ENCODE measurements around the gene TLE3. TPM values are rescaled to one million over a fixed set of nuclear protein-coding genes. Genes with fewer than 3 reads are reported as not detected.
A peak's percentile ranks its signal among the peaks of the same experiment; 100 is the strongest.
"Not testable (repeated sequence)": the region's sequence is repeated elsewhere in the genome, so short reads cannot be mapped to it uniquely, and the experiment has no call there.

TLE3 gene
- total and polyA plus RNA-seq, 8 donors: 12.5 to 37.2 (median 18.9) TPM

DNA sequence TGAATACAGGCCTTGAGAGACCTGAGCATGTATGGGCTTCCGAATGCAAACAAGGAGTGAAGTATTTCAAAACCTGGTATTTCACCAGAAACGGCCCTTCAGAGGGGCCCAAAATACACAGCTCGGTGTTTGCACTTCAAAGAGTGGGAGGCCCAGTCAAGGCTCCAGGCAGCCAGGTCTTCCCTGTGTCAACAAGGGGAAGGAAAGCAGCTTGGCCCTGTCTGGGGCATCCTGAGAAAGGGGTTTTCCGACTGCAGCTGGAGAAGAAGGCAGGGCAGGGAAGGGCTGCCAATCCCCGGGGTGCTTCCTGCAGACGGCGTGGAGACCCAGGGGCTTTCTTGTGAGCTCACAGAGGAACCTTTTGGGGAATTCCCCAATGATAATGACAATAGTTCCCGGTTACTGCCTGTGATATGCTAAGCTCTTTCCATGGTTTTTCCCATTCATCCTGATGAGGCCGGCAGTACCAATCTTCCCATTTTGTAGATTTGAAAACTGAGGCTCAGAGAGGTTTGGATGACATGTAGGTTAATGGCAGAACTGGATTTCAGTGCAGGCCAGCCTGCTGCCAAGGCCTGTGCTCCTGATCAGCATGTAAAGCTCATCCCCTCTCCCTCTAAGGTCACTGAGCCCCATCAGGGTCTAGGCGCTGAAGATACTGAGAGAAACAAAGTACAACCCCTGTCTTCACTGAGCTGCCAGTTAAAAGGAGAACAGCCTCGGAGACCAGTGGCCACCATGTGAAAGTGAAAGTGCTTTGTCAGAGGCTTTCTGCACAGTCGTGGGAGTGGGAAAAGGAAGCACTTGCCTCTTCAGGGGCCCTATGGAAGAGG, 43.0 kb upstream of the TLE3 start:
- WGBS, 2 donors: 34 to 39% methylated on average over 12 of the region's 12 CpGs
- no peaks in the 10 kb centered on the region for H3K36me3 ChIP-seq
- DNase-seq (peak in 3 of 6 donors; percentile 44 to 76 (median 46)), FAIRE-seq (no peak), ATAC-seq (peak; percentile 60 to 86 (median 74))
- H3K4me1 ChIP-seq: peaks cover 0 to 16% (median 0%) of the 10 kb centered on the region in 3 donors
- H3K4me3 ChIP-seq: no peak overlapping the region
- TF ChIP-seq, protein P1, sequence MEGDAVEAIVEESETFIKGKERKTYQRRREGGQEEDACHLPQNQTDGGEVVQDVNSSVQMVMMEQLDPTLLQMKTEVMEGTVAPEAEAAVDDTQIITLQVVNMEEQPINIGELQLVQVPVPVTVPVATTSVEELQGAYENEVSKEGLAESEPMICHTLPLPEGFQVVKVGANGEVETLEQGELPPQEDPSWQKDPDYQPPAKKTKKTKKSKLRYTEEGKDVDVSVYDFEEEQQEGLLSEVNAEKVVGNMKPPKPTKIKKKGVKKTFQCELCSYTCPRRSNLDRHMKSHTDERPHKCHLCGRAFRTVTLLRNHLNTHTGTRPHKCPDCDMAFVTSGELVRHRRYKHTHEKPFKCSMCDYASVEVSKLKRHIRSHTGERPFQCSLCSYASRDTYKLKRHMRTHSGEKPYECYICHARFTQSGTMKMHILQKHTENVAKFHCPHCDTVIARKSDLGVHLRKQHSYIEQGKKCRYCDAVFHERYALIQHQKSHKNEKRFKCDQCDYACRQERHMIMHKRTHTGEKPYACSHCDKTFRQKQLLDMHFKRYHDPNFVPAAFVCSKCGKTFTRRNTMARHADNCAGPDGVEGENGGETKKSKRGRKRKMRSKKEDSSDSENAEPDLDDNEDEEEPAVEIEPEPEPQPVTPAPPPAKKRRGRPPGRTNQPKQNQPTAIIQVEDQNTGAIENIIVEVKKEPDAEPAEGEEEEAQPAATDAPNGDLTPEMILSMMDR (IDR thresholded peaks at IDR 0.05): no peak
- intact Hi-C loops (cut with DNase I): no loop called here
- H3K27ac ChIP-seq: peak overlapping the region in 1 of 4 donors; percentile 16
- no peaks in the 10 kb centered on the region for H3K9me3 ChIP-seq
- H3K27me3 ChIP-seq: no peaks in the 10 kb centered on the region

- intact Hi-C loops (cut with DNase I): no loop called here
- ATAC-seq (peak; percentile 9 to 44 (median 29)), DNase-seq (no peak), FAIRE-seq (no peak)
- WGBS, 2 donors: 84 to 85% methylated on average over 5 of the region's 5 CpGs
- H3K4me1 ChIP-seq: peaks cover 0 to 16% (median 0%) of the 10 kb centered on the region in 3 donors
- H3K36me3 ChIP-seq: no peaks in the 10 kb centered on the region
- H3K27me3 ChIP-seq: no peaks in the 10 kb centered on the region
- no peaks in the 10 kb centered on the region for H3K9me3 ChIP-seq
- no peak overlapping the region for H3K4me3 ChIP-seq
- TF ChIP-seq, protein P1 (IDR thresholded peaks at IDR 0.05): no peak
- peak overlapping the region in 1 of 4 donors; percentile 16 for H3K27ac ChIP-seq
Observed at GRCh38 chr15:70140025-70140542, 42.4 kb upstream of the TLE3 start.

DNA sequence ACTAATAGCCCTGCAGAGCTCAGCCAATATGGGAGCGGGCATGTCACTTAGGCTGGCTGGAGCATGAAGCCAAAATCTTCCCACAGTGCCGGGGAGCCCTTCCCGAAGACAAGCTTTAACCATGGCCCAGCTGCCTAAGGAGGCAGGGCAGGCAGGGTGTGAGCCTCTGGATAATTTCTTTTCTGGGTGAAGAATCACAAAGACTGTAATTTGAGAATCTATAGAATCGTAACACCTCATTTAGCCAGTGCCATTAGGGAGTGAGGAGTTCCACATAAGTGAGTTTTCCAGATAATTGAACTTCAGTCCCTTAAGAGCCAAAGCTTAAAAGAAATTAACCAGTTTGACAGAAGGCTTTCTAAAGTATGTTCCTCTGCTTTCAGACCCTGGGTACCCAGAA, 40.2 kb upstream of the TLE3 start:
- TF ChIP-seq, protein P1 (IDR thresholded peaks at IDR 0.05): no peak
- no peaks in the 10 kb centered on the region for H3K9me3 ChIP-seq
- ATAC-seq (no peak), DNase-seq (no peak), FAIRE-seq (no peak)
- WGBS, 2 donors: 97 to 98% methylated on average over 4 of the region's 4 CpGs
- intact Hi-C loops (cut with DNase I): no loop called here
- no peak overlapping the region for H3K27ac ChIP-seq
- H3K4me1 ChIP-seq: peaks cover 0 to 19% (median 7%) of the 10 kb centered on the region in 3 donors
- H3K27me3 ChIP-seq: no peaks in the 10 kb centered on the region
- no peak overlapping the region for H3K4me3 ChIP-seq
- H3K36me3 ChIP-seq: no peaks in the 10 kb centered on the region

DNA sequence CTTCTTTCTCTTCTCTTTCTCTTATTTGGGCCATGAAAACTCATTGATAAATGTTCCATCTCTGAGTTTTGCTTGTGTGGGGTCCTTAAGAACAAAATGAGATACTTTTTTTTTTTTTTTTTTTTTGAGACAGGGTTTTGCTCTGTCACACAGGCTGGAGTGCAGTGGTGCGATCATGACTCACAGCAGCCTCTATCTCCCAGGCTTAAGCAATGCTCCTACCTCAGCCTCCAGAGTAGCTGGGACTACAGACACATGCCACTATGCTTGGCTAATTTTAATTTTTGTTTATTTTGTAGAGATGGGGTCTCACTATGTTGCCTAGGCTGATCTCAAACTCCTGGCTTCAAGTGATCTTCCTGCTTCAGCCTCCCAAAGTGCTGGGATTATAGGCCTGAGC, 39.3 kb upstream of the TLE3 start:
- H3K4me3 ChIP-seq; H3K27ac ChIP-seq; DNase-seq; FAIRE-seq; H3K27me3 ChIP-seq; H3K9me3 ChIP-seq; intact Hi-C loops (cut with DNase I); ATAC-seq; H3K36me3 ChIP-seq: not testable (repeated sequence)
- 92 to 100% methylated on average over 1 of the region's 1 CpG for WGBS, 2 donors
- peaks cover 0 to 20% (median 8%) of the 10 kb centered on the region in 3 donors for H3K4me1 ChIP-seq

- no peak for DNase-seq
- ATAC-seq: no peak
- H3K36me3 ChIP-seq: no peaks in the 10 kb centered on the region
- WGBS, 2 donors: 75 to 78% methylated on average over 7 of the region's 7 CpGs
- TF ChIP-seq, protein P1 (IDR thresholded peaks at IDR 0.05): no peak
- no peak overlapping the region for H3K4me3 ChIP-seq
- no peak overlapping the region for H3K27ac ChIP-seq
- intact Hi-C loops (cut with DNase I): no loop called here
- no peaks in the 10 kb centered on the region for H3K9me3 ChIP-seq
- no peaks in the 10 kb centered on the region for H3K27me3 ChIP-seq
- peaks cover 0 to 8% (median 5%) of the 10 kb centered on the region in 3 donors for H3K4me1 ChIP-seq
- no peak for FAIRE-seq
Observed at GRCh38 chr15:70133781-70134421, 36.2 kb upstream of the TLE3 start.
